Anterior cingulate cortex (tissue), 58 donors: Measurements from ENCODE around the gene PCDHGB6.
"Not testable (repeated sequence)": the region's sequence is repeated elsewhere in the genome, so short reads cannot be mapped to it uniquely, and the experiment has no call there.

Source experiments
- DNase-seq, 58 donors: peaks; one replicate each; lab custom pipeline; 2025; lab: John Stamatoyannopoulos, UW

Gene PCDHGB6

GRCh38 chr5:141387557-141388311, 20.1 kb upstream of the PCDHGB6 start, which contains the start of gene PCDHGB4:
TSS of gene PCDHGB4 (plus strand) at chr5:141387698. CDS start at chr5:141387885, 187 bp downstream.
- DNase-seq: not testable (repeated sequence)

- no peak for DNase-seq
Measured at GRCh38 chr5:141388661-141389060, 19.2 kb upstream of the PCDHGB6 start.

- no peak for DNase-seq
Measured at GRCh38 chr5:141389153-141390042, 18.4 kb upstream of the PCDHGB6 start.

- DNase-seq: no peak
Measured at GRCh38 chr5:141392429-141393198, 15.2 kb upstream of the PCDHGB6 start, which contains the start of gene PCDHGA8. TSS of gene PCDHGA8 (plus strand) at chr5:141392633. CDS start at chr5:141392814, 181 bp downstream.

- DNase-seq: no peak
Measured at GRCh38 chr5:141393267-141393666, 14.6 kb upstream of the PCDHGB6 start.

- not testable (repeated sequence) for DNase-seq
Measured at GRCh38 chr5:141394401-141395187, 13.2 kb upstream of the PCDHGB6 start.

GRCh38 chr5:141397756-141398551, 9.9 kb upstream of the PCDHGB6 start, which contains the start of gene PCDHGB5:
TSS of gene PCDHGB5 (plus strand) at chr5:141397947. CDS start at chr5:141398128, 181 bp downstream.
- DNase-seq: peak in 1 of 58 donors; percentile 10

GRCh38 chr5:141398608-141399007, 9.2 kb upstream of the PCDHGB6 start:
- DNase-seq: no peak

- DNase-seq: no peak
Measured at GRCh38 chr5:141399555-141400258, 8.1 kb upstream of the PCDHGB6 start.

- peak in 2 of 58 donors; percentile 21 to 27 for DNase-seq
Measured at GRCh38 chr5:141402553-141403243, 5.1 kb upstream of the PCDHGB6 start, which contains the start of gene PCDHGA9. TSS of gene PCDHGA9 (plus strand) at chr5:141402778. CDS start at chr5:141402953, 175 bp downstream.

GRCh38 chr5:141403387-141403786, 4.4 kb upstream of the PCDHGB6 start:
- no peak for DNase-seq

- DNase-seq: no peak
Measured at GRCh38 chr5:141409598-141410306, 1.9 kb downstream of the PCDHGB6 start.

GRCh38 chr5:141411575-141411974, 3.8 kb downstream of the PCDHGB6 start:
- DNase-seq: no peak

- DNase-seq: peak in 1 of 58 donors; percentile 12
Measured at GRCh38 chr5:141412854-141413539, 5.2 kb downstream of the PCDHGB6 start, which contains the start of gene PCDHGA10. TSS of gene PCDHGA10 (plus strand) at chr5:141412987. CDS start at chr5:141413176, 189 bp downstream.

GRCh38 chr5:141413540-141414069, 5.8 kb downstream of the PCDHGB6 start:
- no peak for DNase-seq
